GM13977 (cell line): ENCODE results near the gene GUCA2B.

Experiments used
- DNase-seq: peaks from one replicate; pipeline ENCODE4 v3.0.0; 2012; ENCODE audit warnings: low spot score
- in situ Hi-C: fragments of 300-500 bp; cut with MboI; formaldehyde crosslinking; loops from one replicate; pipeline ENCODE4 v1.12.0; 2022; ENCODE audit warnings: low sequenced_read_pairs, low pct_unique_long_range_greater_than_20kb, mixed read lengths, inconsistent platforms; ENCODE audit not compliant: unreplicated experiment
- TF ChIP-seq, protein P1 (sequence below): IDR thresholded peaks from 2 replicates; pipeline ENCODE4 v1.5.1; 2012; ENCODE audit warnings: mild to moderate bottlenecking, control low read depth; ENCODE audit not compliant: insufficient read depth; ENCODE audit errors: extremely low read depth, missing control alignments

The GUCA2B gene

DNA sequence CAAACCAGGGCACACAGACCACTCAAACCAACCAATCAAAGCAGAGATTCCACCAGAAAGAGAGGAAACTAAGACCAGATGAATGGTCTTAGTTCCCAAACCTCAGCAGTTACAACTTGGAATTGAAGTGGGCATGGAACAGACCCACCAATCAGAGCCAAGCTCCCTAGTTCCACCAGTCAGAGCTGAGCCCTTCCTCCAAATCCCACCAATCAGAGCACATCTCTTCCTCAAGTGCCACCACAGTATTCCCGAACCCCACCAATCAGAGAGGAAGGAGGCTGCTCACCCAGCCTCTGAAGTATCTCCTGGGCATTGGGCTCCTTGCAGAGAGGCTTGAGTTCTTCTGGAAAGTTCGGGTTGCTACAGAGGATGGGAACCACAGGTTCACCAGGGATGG lies 9.9 kb downstream of the GUCA2B start:
- DNase-seq = no peak
- in situ Hi-C loops = no loop called here
- TF ChIP-seq, protein P1, sequence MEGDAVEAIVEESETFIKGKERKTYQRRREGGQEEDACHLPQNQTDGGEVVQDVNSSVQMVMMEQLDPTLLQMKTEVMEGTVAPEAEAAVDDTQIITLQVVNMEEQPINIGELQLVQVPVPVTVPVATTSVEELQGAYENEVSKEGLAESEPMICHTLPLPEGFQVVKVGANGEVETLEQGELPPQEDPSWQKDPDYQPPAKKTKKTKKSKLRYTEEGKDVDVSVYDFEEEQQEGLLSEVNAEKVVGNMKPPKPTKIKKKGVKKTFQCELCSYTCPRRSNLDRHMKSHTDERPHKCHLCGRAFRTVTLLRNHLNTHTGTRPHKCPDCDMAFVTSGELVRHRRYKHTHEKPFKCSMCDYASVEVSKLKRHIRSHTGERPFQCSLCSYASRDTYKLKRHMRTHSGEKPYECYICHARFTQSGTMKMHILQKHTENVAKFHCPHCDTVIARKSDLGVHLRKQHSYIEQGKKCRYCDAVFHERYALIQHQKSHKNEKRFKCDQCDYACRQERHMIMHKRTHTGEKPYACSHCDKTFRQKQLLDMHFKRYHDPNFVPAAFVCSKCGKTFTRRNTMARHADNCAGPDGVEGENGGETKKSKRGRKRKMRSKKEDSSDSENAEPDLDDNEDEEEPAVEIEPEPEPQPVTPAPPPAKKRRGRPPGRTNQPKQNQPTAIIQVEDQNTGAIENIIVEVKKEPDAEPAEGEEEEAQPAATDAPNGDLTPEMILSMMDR = no peak

- TF ChIP-seq, protein P1 = no peak
- no peak for DNase-seq
- in situ Hi-C loops = no loop called here
Measured at GRCh38 chr1:42163536-42164503, 10.6 kb downstream of the GUCA2B start.

- TF ChIP-seq, protein P1 = no peak
- in situ Hi-C loops = no loop called here
- DNase-seq = no peak
Measured at GRCh38 chr1:42164551-42165420, 11.6 kb downstream of the GUCA2B start, which contains the start of gene GUCA2A. Gene GUCA2A (minus strand): TSS chr1:42164745. CDS start chr1:42164712, 33 bp downstream.

GRCh38 chr1:42165511-42166210 lies 12.5 kb downstream of the GUCA2B start:
- TF ChIP-seq, protein P1 = no peak
- in situ Hi-C loops = no loop called here
- DNase-seq = no peak

DNA sequence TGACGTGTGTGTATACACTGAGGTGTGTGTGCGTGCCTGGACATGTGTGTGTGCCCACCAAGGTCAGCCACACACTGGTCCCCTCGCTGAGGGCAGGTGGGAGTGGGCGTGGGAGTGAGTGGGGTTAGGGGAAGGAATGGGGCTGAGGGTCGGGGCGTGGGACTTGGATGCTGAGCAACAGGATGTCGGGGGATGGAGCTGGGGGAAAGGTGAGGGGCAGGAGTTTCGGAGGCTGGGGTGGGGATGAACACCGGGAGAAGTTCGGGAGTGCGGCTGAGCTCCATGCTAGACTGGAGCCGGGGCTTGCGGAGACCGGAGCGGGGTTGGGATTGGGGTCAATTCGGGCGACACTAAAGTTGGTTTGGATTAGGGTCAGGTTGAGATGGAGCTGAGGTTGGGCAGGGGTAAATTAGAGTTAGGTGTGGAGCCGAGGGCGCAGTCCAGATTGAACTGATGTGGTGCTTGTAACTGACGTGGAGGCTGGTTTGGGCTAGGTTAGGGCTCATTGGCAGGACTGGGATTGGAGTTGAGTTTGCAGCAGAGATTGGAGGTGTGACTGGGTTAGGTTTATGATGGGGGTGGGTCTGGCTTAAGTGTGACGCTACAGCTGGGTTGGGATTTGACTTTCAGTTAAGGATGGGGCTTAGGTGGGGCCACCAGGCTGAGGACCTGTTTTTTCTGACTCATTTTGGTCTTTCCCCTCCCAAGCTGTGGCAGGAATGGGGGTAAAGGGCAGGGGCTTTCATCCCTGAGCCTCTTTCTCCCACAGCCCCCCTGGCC lies 14.6 kb downstream of the GUCA2B start:
- no peak for DNase-seq
- TF ChIP-seq, protein P1 = no peak
- in situ Hi-C loops = no loop called here
